ENCODE data around the gene SVIL. TPM values are rescaled to one million over a fixed set of nuclear protein-coding genes. Genes with fewer than 3 reads are reported as not detected.

SVIL gene
- total and polyA plus RNA-seq, 4 donors: 3.1 to 26.0 (median 9.4) TPM

GRCh38 chr10:29493697-29494096 lies 141.1 kb downstream of the SVIL start (continued):
- TF ChIP-seq FOXA1 (IDR thresholded peaks at IDR 0.05): no peak
- no peak for TF ChIP-seq MAX (IDR thresholded peaks at IDR 0.05)

- no peak for TF ChIP-seq HNF4G (IDR thresholded peaks at IDR 0.05)
- TF ChIP-seq RAD21 (IDR thresholded peaks at IDR 0.05): no peak
- TF ChIP-seq ZBTB33 (IDR thresholded peaks at IDR 0.05): no peak
- TF ChIP-seq HNF4A (conservative IDR thresholded peaks at IDR 0.05): no peak
- TF ChIP-seq ATF3 (IDR thresholded peaks at IDR 0.05): no peak
- no peak for TF ChIP-seq REST (IDR thresholded peaks at IDR 0.05)
- TF ChIP-seq SP1 (IDR thresholded peaks at IDR 0.05): no peak
- TF ChIP-seq NR2F2 (IDR thresholded peaks at IDR 0.05): no peak
- TF ChIP-seq RXRA (IDR thresholded peaks at IDR 0.05): no peak
- TF ChIP-seq GABPA (IDR thresholded peaks at IDR 0.05 in 1 of 2, conservative IDR thresholded peaks at IDR 0.05 in 1 of 2): no peak
- TF ChIP-seq EGR1 (IDR thresholded peaks at IDR 0.05; ENCODE audit: low read depth in 2 of 2): no peak
- TF ChIP-seq FOXA2 (IDR thresholded peaks at IDR 0.05): no peak
- TF ChIP-seq YY1 (IDR thresholded peaks at IDR 0.05): no peak
- WGBS: 92% methylated on average over 11 of the region's 11 CpGs
These were observed 142.0 kb downstream of the SVIL start for GRCh38 chr10:29492774-29493173.

GRCh38 chr10:29491918-29492317 lies 142.9 kb downstream of the SVIL start:
- 96% methylated on average over 5 of the region's 5 CpGs for WGBS
- Histone ChIP-seq H3K27ac (ENCODE audit: low read depth in 1 of 2, low read length in 2 of 2) (no peak overlapping the region), H3K27me3 (ENCODE audit: control insufficient read depth in 4 of 4, insufficient read depth in 4 of 4, low read length in 3 of 4) (no peaks in the 10 kb centered on the region), H3K9me3 (ENCODE audit: control insufficient read depth in 4 of 4, low read length in 3 of 4) (no peaks in the 10 kb centered on the region), H3K4me1 (ENCODE audit: control insufficient read depth in 4 of 4, insufficient read depth in 4 of 4, low read length in 3 of 4) (no peaks in the 10 kb centered on the region), H3K9ac (ENCODE audit: low read depth in 1 of 2, low read length in 2 of 2) (no peak overlapping the region), H3K4me3 (ENCODE audit: low read depth in 1 of 3, low read length in 3 of 3) (no peak overlapping the region), H3K36me3 (ENCODE audit: control insufficient read depth in 4 of 4, insufficient read depth in 3 of 4, low read depth in 1 of 4, low read length in 3 of 4) (peaks cover 10 to 68% (median 32%) of the 10 kb centered on the region in 4 donors)
- no peak for DNase-seq (ENCODE audit: low spot score)
- no peak for TF ChIP-seq YY1 (IDR thresholded peaks at IDR 0.05)
- TF ChIP-seq TAF1 (conservative IDR thresholded peaks at IDR 0.05): no peak
- no peak for TF ChIP-seq HNF4A (conservative IDR thresholded peaks at IDR 0.05)
- no peak for TF ChIP-seq CTCF (IDR thresholded peaks at IDR 0.05; ENCODE audit: low read depth, low read length, missing input control)
- no peak for TF ChIP-seq RAD21 (IDR thresholded peaks at IDR 0.05)
- TF ChIP-seq RXRA (IDR thresholded peaks at IDR 0.05): no peak
- no peak for TF ChIP-seq ZBTB33 (IDR thresholded peaks at IDR 0.05)
- no peak for TF ChIP-seq FOXA2 (IDR thresholded peaks at IDR 0.05)
- no peak for TF ChIP-seq MAX (IDR thresholded peaks at IDR 0.05)
- TF ChIP-seq HNF4G (IDR thresholded peaks at IDR 0.05): no peak
- no peak for TF ChIP-seq EGR1 (IDR thresholded peaks at IDR 0.05; ENCODE audit: low read depth in 2 of 2)

More at GRCh38 chr10:29492774-29493173, 142.0 kb downstream of the SVIL start:
- H3K4me1 ChIP-seq (ENCODE audit: control insufficient read depth in 4 of 4, insufficient read depth in 4 of 4, low read length in 3 of 4): no peaks in the 10 kb centered on the region
- no peak overlapping the region for H3K27ac ChIP-seq (ENCODE audit: low read depth in 1 of 2, low read length in 2 of 2)
- H3K4me3 ChIP-seq (ENCODE audit: low read depth in 1 of 3, low read length in 3 of 3): no peak overlapping the region
- H3K36me3 ChIP-seq (ENCODE audit: control insufficient read depth in 4 of 4, insufficient read depth in 3 of 4, low read depth in 1 of 4, low read length in 3 of 4): peaks cover 10 to 63% (median 32%) of the 10 kb centered on the region in 4 donors
- no peak for DNase-seq (ENCODE audit: low spot score)
- H3K9ac ChIP-seq (ENCODE audit: low read depth in 1 of 2, low read length in 2 of 2): no peak overlapping the region
- no peaks in the 10 kb centered on the region for H3K27me3 ChIP-seq (ENCODE audit: control insufficient read depth in 4 of 4, insufficient read depth in 4 of 4, low read length in 3 of 4)
- H3K9me3 ChIP-seq (ENCODE audit: control insufficient read depth in 4 of 4, low read length in 3 of 4): no peaks in the 10 kb centered on the region
